HG02840 (cell line): Measurements from ENCODE around the gene MYBPC1.
"Not testable (repeated sequence)": the region's sequence is repeated elsewhere in the genome, so short reads cannot be mapped to it uniquely, and the experiment has no call there.

Source experiments
- ATAC-seq: cut with Tn5 transposase; IDR thresholded peaks from one replicate; pipeline ENCODE4 v1.9.1; 2021; ENCODE audit warnings: mild to moderate bottlenecking, moderate library complexity, moderate number of reproducible peaks; ENCODE audit not compliant: unreplicated experiment, low FRiP score

MYBPC1 gene

GRCh38 chr12:101594700-101595099, at the start of gene MYBPC1:
Gene MYBPC1 (plus strand): TSS chr12:101594971. CDS start chr12:101595071, 100 bp downstream.
- no peak for ATAC-seq

GRCh38 chr12:101551362-101552114, 43.2 kb upstream of the MYBPC1 start:
- ATAC-seq, result no peak

- ATAC-seq, result no peak
Measured at GRCh38 chr12:101552277-101552676, 42.5 kb upstream of the MYBPC1 start.

- no peak for ATAC-seq
Measured at GRCh38 chr12:101557094-101557493, 37.7 kb upstream of the MYBPC1 start.

GRCh38 chr12:101558726-101559125, 36.0 kb upstream of the MYBPC1 start:
- not testable (repeated sequence) for ATAC-seq

GRCh38 chr12:101563212-101563611, 31.6 kb upstream of the MYBPC1 start:
- ATAC-seq, result no peak

- no peak for ATAC-seq
Measured at GRCh38 chr12:101564912-101565311, 29.9 kb upstream of the MYBPC1 start.

GRCh38 chr12:101566318-101566717, 28.5 kb upstream of the MYBPC1 start:
- ATAC-seq, result no peak

GRCh38 chr12:101567918-101568317, 26.9 kb upstream of the MYBPC1 start:
- ATAC-seq, result no peak

GRCh38 chr12:101570047-101570446, 24.7 kb upstream of the MYBPC1 start:
- no peak for ATAC-seq

- ATAC-seq, result no peak
Measured at GRCh38 chr12:101571105-101571504, 23.7 kb upstream of the MYBPC1 start.

- no peak for ATAC-seq
Measured at GRCh38 chr12:101573743-101574142, 21.0 kb upstream of the MYBPC1 start.

- ATAC-seq, result no peak
Measured at GRCh38 chr12:101578417-101578816, 16.4 kb upstream of the MYBPC1 start.

GRCh38 chr12:101581190-101581589, 13.6 kb upstream of the MYBPC1 start:
- no peak for ATAC-seq

- no peak for ATAC-seq
Measured at GRCh38 chr12:101582937-101583336, 11.8 kb upstream of the MYBPC1 start.

- no peak for ATAC-seq
Measured at GRCh38 chr12:101590383-101590782, 4.4 kb upstream of the MYBPC1 start.

- no peak for ATAC-seq
Measured at GRCh38 chr12:101591781-101592180, 3.0 kb upstream of the MYBPC1 start.

GRCh38 chr12:101592448-101592847, 2.3 kb upstream of the MYBPC1 start:
- ATAC-seq, result no peak

GRCh38 chr12:101592921-101593320, 1.9 kb upstream of the MYBPC1 start:
- ATAC-seq, result no peak

- no peak for ATAC-seq
Measured at GRCh38 chr12:101596172-101596571, 1.4 kb downstream of the MYBPC1 start.

- ATAC-seq, result no peak
Measured at GRCh38 chr12:101597164-101597563, 2.4 kb downstream of the MYBPC1 start.

- no peak for ATAC-seq
Measured at GRCh38 chr12:101598483-101598882, 3.7 kb downstream of the MYBPC1 start.
